ENCODE measurements around the gene TMEM263.

The TMEM263 gene

DNA sequence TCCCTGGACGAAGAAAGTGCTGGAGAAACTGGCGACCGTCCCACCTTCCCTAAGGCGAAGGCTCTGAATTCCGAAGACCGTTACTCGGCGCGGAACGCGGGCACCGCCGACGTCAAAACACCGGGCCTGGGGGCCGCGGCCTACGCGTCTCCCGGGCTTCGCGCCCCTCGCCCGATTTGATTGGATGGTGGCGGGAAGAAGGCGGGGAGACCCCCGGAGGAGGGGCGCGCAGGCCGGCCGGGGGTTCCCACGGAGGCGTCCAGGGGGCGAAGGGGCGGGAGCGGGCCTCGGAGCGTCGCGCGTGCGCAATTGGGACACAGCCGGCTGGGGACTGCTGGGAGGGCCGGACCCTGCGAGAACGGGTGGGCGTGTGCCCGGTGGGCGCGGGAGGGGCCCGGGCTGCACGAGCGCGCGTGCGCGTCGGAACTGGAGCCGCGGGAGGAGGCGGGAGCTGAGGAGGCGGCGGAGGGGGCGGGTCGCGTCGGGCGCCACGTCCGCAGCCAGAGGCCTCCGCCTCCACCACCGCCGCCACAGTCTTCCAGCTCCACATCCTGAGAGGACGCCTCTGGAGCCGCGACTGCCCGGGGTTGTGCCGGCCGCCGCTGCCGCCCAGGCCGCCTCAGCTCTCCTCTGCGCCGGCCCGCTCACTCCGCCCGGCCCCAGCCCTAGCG is at the start of gene TMEM263:
Gene TMEM263 (plus strand): TSS at position 531 of the 671 bp plus-strand sequence. CDS start 11,210 bp downstream, outside the sequence.
- peak; percentile 86 for DNase-seq (ENCODE audit: low read depth)

DNA sequence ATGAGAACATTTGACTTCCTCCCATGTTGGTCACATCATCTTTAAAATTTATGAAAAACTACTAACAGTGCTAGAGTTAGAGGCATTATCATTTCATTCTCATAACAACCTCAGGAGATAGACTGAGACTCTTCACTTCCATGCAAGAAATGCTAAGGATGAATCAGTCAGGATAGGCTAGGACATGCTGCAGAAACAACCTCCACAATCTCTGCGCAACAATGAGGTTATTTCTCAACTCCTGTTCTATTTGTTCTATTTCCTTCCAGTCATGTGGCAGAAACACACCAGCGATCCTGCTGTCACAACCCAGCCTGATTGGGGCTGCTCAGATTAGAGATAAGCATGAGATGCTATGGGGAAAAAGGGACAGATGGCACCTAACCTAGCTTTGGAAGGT is 49.0 kb upstream of the TMEM263 start:
- peak; percentile 10 for DNase-seq (ENCODE audit: low read depth)
- TF ChIP-seq, protein P1, sequence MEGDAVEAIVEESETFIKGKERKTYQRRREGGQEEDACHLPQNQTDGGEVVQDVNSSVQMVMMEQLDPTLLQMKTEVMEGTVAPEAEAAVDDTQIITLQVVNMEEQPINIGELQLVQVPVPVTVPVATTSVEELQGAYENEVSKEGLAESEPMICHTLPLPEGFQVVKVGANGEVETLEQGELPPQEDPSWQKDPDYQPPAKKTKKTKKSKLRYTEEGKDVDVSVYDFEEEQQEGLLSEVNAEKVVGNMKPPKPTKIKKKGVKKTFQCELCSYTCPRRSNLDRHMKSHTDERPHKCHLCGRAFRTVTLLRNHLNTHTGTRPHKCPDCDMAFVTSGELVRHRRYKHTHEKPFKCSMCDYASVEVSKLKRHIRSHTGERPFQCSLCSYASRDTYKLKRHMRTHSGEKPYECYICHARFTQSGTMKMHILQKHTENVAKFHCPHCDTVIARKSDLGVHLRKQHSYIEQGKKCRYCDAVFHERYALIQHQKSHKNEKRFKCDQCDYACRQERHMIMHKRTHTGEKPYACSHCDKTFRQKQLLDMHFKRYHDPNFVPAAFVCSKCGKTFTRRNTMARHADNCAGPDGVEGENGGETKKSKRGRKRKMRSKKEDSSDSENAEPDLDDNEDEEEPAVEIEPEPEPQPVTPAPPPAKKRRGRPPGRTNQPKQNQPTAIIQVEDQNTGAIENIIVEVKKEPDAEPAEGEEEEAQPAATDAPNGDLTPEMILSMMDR (IDR thresholded peaks at IDR 0.05; ENCODE audit: insufficient read depth, low read depth, low read length, missing control alignments) = no peak
- no peak overlapping the region for H3K4me3 ChIP-seq (ENCODE audit: low read length)

More for the DNA sequence above, at the start of gene TMEM263:
- H3K4me3 ChIP-seq (ENCODE audit: low read length) = peak within 1 kb of the TSS; percentile 90
- TF ChIP-seq, protein P1 (IDR thresholded peaks at IDR 0.05; ENCODE audit: insufficient read depth, low read depth, low read length, missing control alignments) = no peak

DNA sequence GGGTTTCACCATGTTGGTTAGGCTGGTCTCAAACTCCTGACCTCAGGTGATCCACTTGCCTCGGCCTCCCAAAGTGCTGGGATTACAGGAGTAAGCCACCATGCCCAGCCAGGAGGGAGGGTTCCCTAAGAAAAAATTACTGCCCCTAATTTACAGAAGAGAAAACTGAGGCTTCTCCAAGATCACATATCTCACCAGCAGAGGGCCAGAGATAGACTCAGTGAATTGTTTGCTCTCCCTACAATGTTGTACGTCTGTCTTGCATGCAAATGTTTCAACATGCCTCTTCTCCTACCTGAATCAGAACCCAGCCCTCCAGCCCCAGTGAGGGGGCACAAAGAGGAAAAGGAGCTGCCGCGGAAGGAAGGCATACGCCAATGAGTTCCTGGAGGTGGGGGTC is 48.3 kb upstream of the TMEM263 start:
- TF ChIP-seq, protein P1 (IDR thresholded peaks at IDR 0.05; ENCODE audit: insufficient read depth, low read depth, low read length, missing control alignments) = no peak
- no peak for DNase-seq (ENCODE audit: low read depth)
- H3K4me3 ChIP-seq (ENCODE audit: low read length) = no peak overlapping the region

DNA sequence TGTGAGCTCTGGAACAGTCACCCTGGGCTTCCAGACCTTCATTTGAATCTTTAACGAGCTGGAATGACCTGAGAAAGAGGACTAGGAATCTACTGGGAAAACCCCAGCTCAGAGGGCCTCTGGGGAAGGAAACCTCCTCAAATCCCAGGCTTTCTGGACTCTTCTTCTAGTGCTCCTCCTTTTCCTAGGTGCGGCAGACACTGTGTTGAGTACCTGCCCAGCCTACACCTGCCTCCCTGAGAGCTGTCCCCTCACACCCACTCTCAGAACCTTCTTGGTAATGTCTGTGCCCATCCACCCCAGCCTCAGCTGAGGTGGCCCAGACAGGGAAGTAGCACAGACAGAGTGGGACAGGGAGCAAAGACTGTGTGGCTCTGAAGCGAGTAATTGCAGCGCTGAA is 47.9 kb upstream of the TMEM263 start:
- no peak overlapping the region for H3K4me3 ChIP-seq (ENCODE audit: low read length)
- TF ChIP-seq, protein P1 (IDR thresholded peaks at IDR 0.05; ENCODE audit: insufficient read depth, low read depth, low read length, missing control alignments) = no peak

DNA sequence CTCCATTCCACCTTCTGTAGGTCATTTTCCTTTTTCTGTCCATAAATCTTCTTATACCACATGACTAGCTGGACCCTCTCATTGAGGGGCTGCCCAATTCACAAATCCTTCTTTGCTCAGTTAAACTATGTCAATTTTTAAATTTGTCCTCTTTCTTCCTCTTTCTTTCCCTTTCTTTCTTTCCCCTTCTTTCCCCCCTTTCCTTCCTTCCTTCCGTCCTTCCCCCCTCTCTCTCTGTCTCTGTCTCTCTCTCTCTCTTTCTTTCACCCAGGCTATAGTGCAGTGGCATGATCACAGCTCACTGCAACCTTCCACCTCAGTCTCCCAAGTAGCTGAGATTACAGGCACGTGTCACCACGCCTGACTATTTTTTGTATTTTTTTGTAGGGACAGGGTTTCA is 47.1 kb upstream of the TMEM263 start:
- TF ChIP-seq, protein P1 (IDR thresholded peaks at IDR 0.05; ENCODE audit: insufficient read depth, low read depth, low read length, missing control alignments) = no peak
- H3K4me3 ChIP-seq (ENCODE audit: low read length) = no peak overlapping the region
- DNase-seq (ENCODE audit: low read depth) = no peak

More for the DNA sequence above, 47.9 kb upstream of the TMEM263 start:
- no peak for DNase-seq (ENCODE audit: low read depth)

DNA sequence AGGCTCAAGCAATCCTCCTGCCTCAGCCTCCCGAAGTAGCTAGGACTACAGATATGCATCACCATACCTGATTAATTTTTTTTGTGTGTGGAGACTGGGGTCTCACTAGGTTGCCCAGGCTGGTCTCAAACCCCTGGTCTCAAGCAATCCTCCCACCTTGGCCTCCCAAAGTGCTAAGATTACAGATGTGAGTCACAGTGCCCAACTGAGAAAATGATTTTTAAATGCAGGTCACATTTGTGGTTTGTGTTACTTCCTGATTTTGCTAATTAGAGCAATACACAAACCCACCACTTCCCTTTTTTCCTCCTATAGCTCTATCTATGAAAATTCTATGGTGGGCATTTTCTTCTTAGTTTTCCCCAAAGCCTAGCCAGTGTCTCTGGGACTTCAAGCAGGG is 45.5 kb upstream of the TMEM263 start:
- TF ChIP-seq, protein P1 (IDR thresholded peaks at IDR 0.05; ENCODE audit: insufficient read depth, low read depth, low read length, missing control alignments) = no peak
- H3K4me3 ChIP-seq (ENCODE audit: low read length) = no peak overlapping the region
- DNase-seq (ENCODE audit: low read depth) = no peak

DNA sequence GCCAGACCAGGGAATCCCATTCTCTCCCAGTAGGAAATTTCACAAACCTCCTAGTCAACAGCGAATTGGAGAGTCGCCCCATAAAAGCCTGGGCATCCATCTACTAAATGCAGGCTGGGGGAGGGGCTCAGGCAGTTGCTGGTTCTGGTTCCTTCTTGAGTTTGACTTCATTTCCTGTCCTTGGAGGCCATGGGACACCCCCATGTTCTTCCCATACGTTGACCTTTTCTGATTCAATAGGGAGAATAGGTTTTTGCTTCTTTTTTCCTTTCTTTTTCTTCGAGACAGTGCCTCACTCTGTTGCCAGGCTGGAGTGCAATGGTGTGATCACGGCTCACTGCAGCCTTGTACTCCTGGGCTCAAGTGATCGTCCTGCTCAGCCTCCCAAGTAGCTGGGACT is 44.1 kb upstream of the TMEM263 start:
- TF ChIP-seq, protein P1 (IDR thresholded peaks at IDR 0.05; ENCODE audit: insufficient read depth, low read depth, low read length, missing control alignments) = no peak
- no peak overlapping the region for H3K4me3 ChIP-seq (ENCODE audit: low read length)
- DNase-seq (ENCODE audit: low read depth) = no peak
